Nucleus accumbens (tissue), 56 donors: Measurements from ENCODE around the gene MALSU1.
"Not testable (repeated sequence)": the region's sequence is repeated elsewhere in the genome, so short reads cannot be mapped to it uniquely, and the experiment has no call there.

Experiments used
- DNase-seq, 56 donors: peaks; one replicate each; lab custom pipeline; 2025; lab: John Stamatoyannopoulos, UW

MALSU1 gene

GRCh38 chr7:23285657-23286646, 13.2 kb upstream of the MALSU1 start:
- DNase-seq = no peak

- DNase-seq = no peak
These were observed 11.5 kb upstream of the MALSU1 start for GRCh38 chr7:23287612-23288011.

GRCh38 chr7:23290993-23291392, 8.1 kb upstream of the MALSU1 start:
- DNase-seq = no peak

GRCh38 chr7:23291957-23292560, 7.1 kb upstream of the MALSU1 start:
- no peak for DNase-seq

GRCh38 chr7:23292623-23293022, 6.5 kb upstream of the MALSU1 start:
- DNase-seq = no peak

- DNase-seq = no peak
These were observed 5.6 kb upstream of the MALSU1 start for GRCh38 chr7:23293500-23294073.

GRCh38 chr7:23294549-23295400, 4.4 kb upstream of the MALSU1 start:
- DNase-seq = no peak

- no peak for DNase-seq
These were observed 3.8 kb upstream of the MALSU1 start for GRCh38 chr7:23295401-23295697.

GRCh38 chr7:23298141-23298881, 828 bp upstream of the MALSU1 start:
- DNase-seq = peak in 1 of 56 donors; percentile 1

GRCh38 chr7:23299770-23300300, 696 bp downstream of the MALSU1 start:
- peak in 3 of 56 donors; percentile 31 to 48 (median 32) for DNase-seq

- DNase-seq = no peak
These were observed 7.9 kb downstream of the MALSU1 start for GRCh38 chr7:23306936-23307521.

GRCh38 chr7:23308754-23309153, 9.6 kb downstream of the MALSU1 start:
- DNase-seq = no peak

- not testable (repeated sequence) for DNase-seq
These were observed 13.0 kb downstream of the MALSU1 start for GRCh38 chr7:23312141-23312540.

GRCh38 chr7:23315366-23315765, 16.2 kb downstream of the MALSU1 start:
- no peak for DNase-seq

GRCh38 chr7:23331132-23331531, 32.0 kb downstream of the MALSU1 start:
- no peak for DNase-seq

GRCh38 chr7:23332193-23332592, 33.1 kb downstream of the MALSU1 start:
- no peak for DNase-seq

GRCh38 chr7:23332910-23333612, 33.9 kb downstream of the MALSU1 start:
- no peak for DNase-seq

- no peak for DNase-seq
These were observed 34.6 kb downstream of the MALSU1 start for GRCh38 chr7:23333671-23334246.
